HepG2 (cell line): ENCODE measurements around the gene EXOSC6. TPM values are rescaled to one million over a fixed set of nuclear protein-coding genes. Genes with fewer than 3 reads are reported as not detected.
A peak's percentile ranks its signal among the peaks of the same experiment; 100 is the strongest.

Source experiments
- ATF7 ChIP-seq, 2 experiments: fragments of 450-650 bp in 1 of 2; sonication (generic) in 1 of 2; formaldehyde crosslinking in 1 of 2; IDR thresholded peaks; 2 replicates each; pipeline versions ENCODE4 v1.4.0 to v1.6.1; 2016 to 2020; ENCODE audit warnings: antibody characterized with exemption in 1 of 2, mild to moderate bottlenecking in 1 of 2, missing genetic modification reagents in 1 of 2
- GATAD1 ChIP-seq: IDR thresholded peaks from 2 replicates; pipeline ENCODE4 v1.6.1; 2016; ENCODE audit warnings: missing genetic modification reagents, missing compliant biosample characterization
- HINFP ChIP-seq: sonication (generic); formaldehyde crosslinking; IDR thresholded peaks from 2 replicates; pipeline ENCODE4 v1.4.0; 2020; ENCODE audit warnings: low read depth, mild to moderate bottlenecking, missing genetic modification reagents
- HNF1B ChIP-seq: sonication (generic); formaldehyde crosslinking; IDR thresholded peaks from 2 replicates; pipeline ENCODE4 v1.5.1; 2020; ENCODE audit warnings: mild to moderate bottlenecking, moderate library complexity, missing genetic modification reagents
- KDM3A ChIP-seq: IDR thresholded peaks from 2 replicates; pipeline ENCODE4 v1.6.1; 2018; ENCODE audit warnings: low read depth, missing compliant biosample characterization
- MYC ChIP-seq: sonication (generic); formaldehyde crosslinking; IDR thresholded peaks from 2 replicates; pipeline ENCODE4 v1.9.0; 2021; ENCODE audit warnings: missing genetic modification reagents, borderline replicate concordance
- MZF1 ChIP-seq: sonication (generic); formaldehyde crosslinking; IDR thresholded peaks from 2 replicates; pipeline ENCODE4 v1.8.1; 2023; ENCODE audit warnings: mild to moderate bottlenecking, missing genetic modification reagents, borderline replicate concordance
- NR0B2 ChIP-seq: sonication (generic); formaldehyde crosslinking; IDR thresholded peaks from 2 replicates; pipeline ENCODE4 v1.4.0; 2020; ENCODE audit warnings: mild to moderate bottlenecking, missing genetic modification reagents
- RARG ChIP-seq: sonication (generic); formaldehyde crosslinking; IDR thresholded peaks from 2 replicates; pipeline ENCODE4 v1.4.0; 2020; ENCODE audit warnings: low read depth, mild to moderate bottlenecking, missing genetic modification reagents
- RFX3 ChIP-seq: IDR thresholded peaks from 2 replicates; pipeline ENCODE4 v1.6.1; 2016; ENCODE audit warnings: missing biosample characterization, missing genetic modification reagents
- SMAD3 ChIP-seq: sonication (generic); formaldehyde crosslinking; IDR thresholded peaks from 2 replicates; pipeline ENCODE4 v1.4.0; 2020; ENCODE audit warnings: missing genetic modification reagents
- SNRNP70 ChIP-seq: fragments of 200-400 bp; formaldehyde crosslinking; IDR thresholded peaks from 2 replicates; pipeline ENCODE4 v1.6.1; 2017; ENCODE audit warnings: mild to moderate bottlenecking, low read depth, low read length, moderate library complexity
- SYNCRIP ChIP-seq: fragments of 200-400 bp; formaldehyde crosslinking; IDR thresholded peaks from 2 replicates; pipeline ENCODE4 v1.6.1; 2018; ENCODE audit warnings: mild to moderate bottlenecking, low read depth, low read length; ENCODE audit not compliant: insufficient read depth
- ZFX ChIP-seq: sonication (generic); formaldehyde crosslinking; IDR thresholded peaks from 2 replicates; pipeline ENCODE4 v1.4.0; 2020; ENCODE audit warnings: mild to moderate bottlenecking, low read depth, missing genetic modification reagents, moderate library complexity
- ZNF326 ChIP-seq: sonication (generic); formaldehyde crosslinking; IDR thresholded peaks from 2 replicates; pipeline ENCODE4 v1.4.0; 2020; ENCODE audit warnings: missing genetic modification reagents, borderline replicate concordance
- ZNF34 ChIP-seq: sonication (generic); formaldehyde crosslinking; IDR thresholded peaks from 2 replicates; pipeline ENCODE4 v1.4.0; 2020; ENCODE audit warnings: mild to moderate bottlenecking, missing genetic modification reagents, borderline replicate concordance
- ZNF350 ChIP-seq: sonication (generic); formaldehyde crosslinking; IDR thresholded peaks from 2 replicates; pipeline ENCODE4 v1.4.0; 2020; ENCODE audit warnings: mild to moderate bottlenecking, low read depth, missing genetic modification reagents, borderline replicate concordance
- ZNF589 ChIP-seq: sonication (generic); formaldehyde crosslinking; conservative IDR thresholded peaks from 2 replicates; pipeline ENCODE4 v1.8.0; 2022; ENCODE audit warnings: mild to moderate bottlenecking, moderate library complexity, missing genetic modification reagents
- ZNF724P ChIP-seq: sonication (generic); formaldehyde crosslinking; IDR thresholded peaks from 2 replicates; pipeline ENCODE4 v1.8.0; 2022; ENCODE audit warnings: missing genetic modification reagents, borderline replicate concordance
- polyA plus RNA-seq, 8 experiments: library from polyadenylated mRNA; depleted of rRNA in 3 of 8; stranded (reverse) in 7 of 8; unstranded in 1 of 8; fragments of >200 nt; fragmentation: Illumina TruSeq in 4 of 8; extraction: Trizol in 4 of 8; gene quantifications; 2 replicates each; pipeline versions ENCODE4 v1.2.1 to v1.2.3, GENCODE V29; 2011 to 2016; ENCODE audit warnings: low read depth in 4 of 8, missing spikeins in 1 of 8, mixed read lengths in 1 of 8; ENCODE audit not compliant: insufficient read depth in 1 of 8
- total RNA-seq, 5 experiments: library from RNA; depleted of rRNA; stranded (reverse); fragments of >200 nt; fragmentation: Illumina TruSeq; extraction: Trizol; gene quantifications; 2 replicates each; pipeline ENCODE4 v1.2.3, GENCODE V29; 2016; ENCODE audit warnings: low read depth in 1 of 5
- TF ChIP-seq, protein P1 (sequence below): sonication (generic); formaldehyde crosslinking; IDR thresholded peaks from 2 replicates; pipeline ENCODE4 v1.9.0; 2021; ENCODE audit warnings: missing genetic modification reagents, borderline replicate concordance
- TF ChIP-seq, protein P2 (sequence below): sonication (generic); formaldehyde crosslinking; IDR thresholded peaks from 2 replicates; pipeline ENCODE4 v1.4.0; 2020; ENCODE audit warnings: missing genetic modification reagents, borderline replicate concordance

Gene EXOSC6
- total and polyA plus RNA-seq, 2 of the 13 experiments (the other 11 are each of a cell fraction or from before 2014, with no cell fraction given) = 13.1 to 39.9 TPM

GRCh38 chr16:70251629-70252354, at the start of gene EXOSC6 (continued):
- peak; percentile 92 for TF ChIP-seq SMAD3
- peak; percentile 99; the same call in 1 of the 2 replicates for TF ChIP-seq ZNF724P (CRISPR knock-in tag)
- peak; percentile 77; the same call in 1 of the 2 replicates for TF ChIP-seq KDM3A (CRISPR knock-in tag)
- TF ChIP-seq ZNF350 (CRISPR knock-in tag) = peak; percentile 85
- TF ChIP-seq SNRNP70 = no peak; the same call in 1 of the 2 replicates
- peak; percentile 95 for TF ChIP-seq HNF1B (CRISPR knock-in tag)
- peak; percentile 96 for TF ChIP-seq GATAD1
- peak; percentile 91 for TF ChIP-seq RARG
- peak; percentile 25; the same call in 1 of the 2 replicates for TF ChIP-seq RFX3 (CRISPR knock-in tag)
- peak; percentile 93 for TF ChIP-seq MYC
- TF ChIP-seq ATF7 (IDR thresholded peaks at IDR 0.05) = no peak
- peak; percentile 71 for TF ChIP-seq ATF7 (CRISPR knock-in tag; IDR thresholded peaks at IDR 0.05)
- TF ChIP-seq HINFP (CRISPR knock-in tag) = peak; percentile 47; the same call in 1 of the 2 replicates
- no peak for TF ChIP-seq SYNCRIP
- peak; percentile 94; the same call in 1 of the 2 replicates for TF ChIP-seq ZNF34
- peak; percentile 99 for TF ChIP-seq ZNF589 (CRISPR knock-in tag)
- TF ChIP-seq MZF1 = no peak
- TF ChIP-seq ZFX (CRISPR knock-in tag) = peak; percentile 98
- TF ChIP-seq NR0B2 (CRISPR knock-in tag) = peak; percentile 70; the same call in 1 of the 2 replicates
- TF ChIP-seq, protein P1, sequence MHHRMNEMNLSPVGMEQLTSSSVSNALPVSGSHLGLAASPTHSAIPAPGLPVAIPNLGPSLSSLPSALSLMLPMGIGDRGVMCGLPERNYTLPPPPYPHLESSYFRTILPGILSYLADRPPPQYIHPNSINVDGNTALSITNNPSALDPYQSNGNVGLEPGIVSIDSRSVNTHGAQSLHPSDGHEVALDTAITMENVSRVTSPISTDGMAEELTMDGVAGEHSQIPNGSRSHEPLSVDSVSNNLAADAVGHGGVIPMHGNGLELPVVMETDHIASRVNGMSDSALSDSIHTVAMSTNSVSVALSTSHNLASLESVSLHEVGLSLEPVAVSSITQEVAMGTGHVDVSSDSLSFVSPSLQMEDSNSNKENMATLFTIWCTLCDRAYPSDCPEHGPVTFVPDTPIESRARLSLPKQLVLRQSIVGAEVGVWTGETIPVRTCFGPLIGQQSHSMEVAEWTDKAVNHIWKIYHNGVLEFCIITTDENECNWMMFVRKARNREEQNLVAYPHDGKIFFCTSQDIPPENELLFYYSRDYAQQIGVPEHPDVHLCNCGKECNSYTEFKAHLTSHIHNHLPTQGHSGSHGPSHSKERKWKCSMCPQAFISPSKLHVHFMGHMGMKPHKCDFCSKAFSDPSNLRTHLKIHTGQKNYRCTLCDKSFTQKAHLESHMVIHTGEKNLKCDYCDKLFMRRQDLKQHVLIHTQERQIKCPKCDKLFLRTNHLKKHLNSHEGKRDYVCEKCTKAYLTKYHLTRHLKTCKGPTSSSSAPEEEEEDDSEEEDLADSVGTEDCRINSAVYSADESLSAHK (CRISPR knock-in tag) = peak; percentile 89; the same call in 1 of the 2 replicates
- TF ChIP-seq ZNF326 (CRISPR knock-in tag) = no peak
- TF ChIP-seq, protein P2, sequence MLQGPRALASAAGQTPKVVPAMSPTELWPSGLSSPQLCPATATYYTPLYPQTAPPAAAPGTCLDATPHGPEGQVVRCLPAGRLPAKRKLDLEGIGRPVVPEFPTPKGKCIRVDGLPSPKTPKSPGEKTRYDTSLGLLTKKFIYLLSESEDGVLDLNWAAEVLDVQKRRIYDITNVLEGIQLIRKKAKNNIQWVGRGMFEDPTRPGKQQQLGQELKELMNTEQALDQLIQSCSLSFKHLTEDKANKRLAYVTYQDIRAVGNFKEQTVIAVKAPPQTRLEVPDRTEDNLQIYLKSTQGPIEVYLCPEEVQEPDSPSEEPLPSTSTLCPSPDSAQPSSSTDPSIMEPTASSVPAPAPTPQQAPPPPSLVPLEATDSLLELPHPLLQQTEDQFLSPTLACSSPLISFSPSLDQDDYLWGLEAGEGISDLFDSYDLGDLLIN (CRISPR knock-in tag) = peak; percentile 52; the same call in 1 of the 2 replicates
